ENCODE data around the gene ZIC4. TPM values are rescaled to one million over a fixed set of nuclear protein-coding genes. Genes with fewer than 3 reads are reported as not detected.

ZIC4 gene
- total RNA-seq, 2 experiments from 2014 or later = not detected

- H3K4me1 Mint-ChIP-seq (ENCODE audit: low read depth) = peaks cover 24% of the 10 kb centered on the region
- H3K27me3 Mint-ChIP-seq = peaks cover 96% of the 10 kb centered on the region
- no peak overlapping the region for H3K4me3 Mint-ChIP-seq
- TF ChIP-seq CTCF (IDR thresholded peaks at IDR 0.05) = no peak
- peaks cover 69 to 98% of the 10 kb centered on the region in 2 experiments for H3K27me3 ChIP-seq (ENCODE audit: control insufficient read depth in 1 of 2, insufficient read depth in 2 of 2, low read length in 2 of 2)
- no peak overlapping the region for H3K4me3 ChIP-seq (ENCODE audit: low read length)
- no peaks in the 10 kb centered on the region for H3K36me3 ChIP-seq (ENCODE audit: insufficient read depth, low read length)
- peaks cover 8% of the 10 kb centered on the region for H3K9me3 Mint-ChIP-seq
- H3K27ac Mint-ChIP-seq = no peak overlapping the region
- POLR2A ChIA-PET = no interaction called here
- peaks cover 31 to 47% of the 10 kb centered on the region in 2 experiments for H3K9me3 ChIP-seq (ENCODE audit: control insufficient read depth in 1 of 2, insufficient read depth in 1 of 2, low read length in 2 of 2)
- H3K36me3 Mint-ChIP-seq (ENCODE audit: low read depth) = no peaks in the 10 kb centered on the region
- CTCF ChIA-PET = no interaction called here
- H3K4me1 ChIP-seq (ENCODE audit: insufficient read depth, low read length) = peaks cover 16% of the 10 kb centered on the region
- DNase-seq (no peak), ATAC-seq (ENCODE audit: poor library complexity) (no peak)
- H3K27ac ChIP-seq (ENCODE audit: low read depth in 1 of 2, low read length in 2 of 2) = no peak overlapping the region
- intact Hi-C loops (cut with DNase I, micrococcal nuclease) = no loop called here
Measured at GRCh38 chr3:147415874-147416273, 9.5 kb upstream of the ZIC4 start.

GRCh38 chr3:147415286-147415685 lies 8.9 kb upstream of the ZIC4 start:
- Histone ChIP-seq H3K27me3 (ENCODE audit: control insufficient read depth in 1 of 2, insufficient read depth in 2 of 2, low read length in 2 of 2) (peaks cover 69 to 98% of the 10 kb centered on the region in 2 experiments), H3K36me3 (ENCODE audit: insufficient read depth, low read length) (no peaks in the 10 kb centered on the region), H3K4me1 (ENCODE audit: insufficient read depth, low read length) (peaks cover 22% of the 10 kb centered on the region), H3K27ac (ENCODE audit: low read depth in 1 of 2, low read length in 2 of 2) (no peak overlapping the region), H3K9me3 (ENCODE audit: control insufficient read depth in 1 of 2, insufficient read depth in 1 of 2, low read length in 2 of 2) (peaks cover 26 to 47% of the 10 kb centered on the region in 2 experiments), H3K4me3 (ENCODE audit: low read length) (no peak overlapping the region)
- Mint-ChIP-seq H3K4me3 (no peak overlapping the region), H3K36me3 (ENCODE audit: low read depth) (no peaks in the 10 kb centered on the region), H3K9me3 (peaks cover 8% of the 10 kb centered on the region), H3K4me1 (ENCODE audit: low read depth) (peaks cover 24% of the 10 kb centered on the region), H3K27ac (no peak overlapping the region), H3K27me3 (peaks cover 93% of the 10 kb centered on the region)
- CTCF ChIA-PET = no interaction called here
- ATAC-seq (ENCODE audit: poor library complexity) (no peak), DNase-seq (no peak)
- POLR2A ChIA-PET = no interaction called here
- no peak for TF ChIP-seq CTCF (IDR thresholded peaks at IDR 0.05)
- intact Hi-C loops (cut with DNase I, micrococcal nuclease) = no loop called here

- Histone ChIP-seq H3K27ac (ENCODE audit: low read depth in 1 of 2, low read length in 2 of 2) (no peak overlapping the region), H3K27me3 (ENCODE audit: control insufficient read depth in 1 of 2, insufficient read depth in 2 of 2, low read length in 2 of 2) (peaks cover 65 to 98% of the 10 kb centered on the region in 2 experiments), H3K36me3 (ENCODE audit: insufficient read depth, low read length) (no peaks in the 10 kb centered on the region), H3K4me1 (ENCODE audit: insufficient read depth, low read length) (peaks cover 26% of the 10 kb centered on the region), H3K9me3 (ENCODE audit: control insufficient read depth in 1 of 2, insufficient read depth in 1 of 2, low read length in 2 of 2) (peaks cover 18 to 48% of the 10 kb centered on the region in 2 experiments), H3K4me3 (ENCODE audit: low read length) (no peak overlapping the region)
- Mint-ChIP-seq H3K4me1 (ENCODE audit: low read depth) (peaks cover 24% of the 10 kb centered on the region), H3K36me3 (ENCODE audit: low read depth) (no peaks in the 10 kb centered on the region), H3K9me3 (peaks cover 8% of the 10 kb centered on the region), H3K27ac (no peak overlapping the region), H3K4me3 (no peak overlapping the region), H3K27me3 (peaks cover 86% of the 10 kb centered on the region)
- no peak for ATAC-seq (ENCODE audit: poor library complexity)
- CTCF ChIA-PET = no interaction called here
- no peak for TF ChIP-seq CTCF (IDR thresholded peaks at IDR 0.05)
- POLR2A ChIA-PET = no interaction called here
- intact Hi-C loops (cut with DNase I, micrococcal nuclease) = no loop called here
- no peak for DNase-seq
Measured at GRCh38 chr3:147414390-147415138, 8.2 kb upstream of the ZIC4 start.
